Hepatocyte (in vitro differentiated cells): Measurements from ENCODE around the gene ZGLP1.

Experiments
- CTCF ChIP-seq: fragments of 200-600 bp; sonication (generic); IDR thresholded peaks from 2 replicates; pipeline ENCODE4 v1.5.1; 2016; ENCODE audit warnings: antibody characterized with exemption, mild to moderate bottlenecking; ENCODE audit not compliant: poor library complexity
- EZH2 ChIP-seq: fragments of 200-600 bp; sonication (generic); IDR thresholded peaks from 2 replicates; pipeline ENCODE4 v1.6.1; 2016; ENCODE audit warnings: antibody characterized with exemption, mild to moderate bottlenecking, borderline replicate concordance
- EZH2phosphoT487 ChIP-seq: fragments of 200-600 bp; sonication (generic); IDR thresholded peaks from one replicate; pipeline ENCODE4 v1.6.1; 2018; ENCODE audit warnings: antibody characterized with exemption, mild to moderate bottlenecking, low read depth, moderate library complexity; ENCODE audit not compliant: unreplicated experiment, severe bottlenecking

- TF ChIP-seq CTCF, result no peak
- TF ChIP-seq EZH2, result no peak
- no peak for TF ChIP-seq EZH2phosphoT487
Observed at GRCh38 chr19:10293637-10294367, 15.8 kb downstream of the ZGLP1 start.
